ENCODE results near the gene ANKRD55. TPM values are rescaled to one million over a fixed set of nuclear protein-coding genes. Genes with fewer than 3 reads are reported as not detected.

ANKRD55 gene
- total and polyA plus RNA-seq, 2 of the 8 experiments (the other 6 are each of a cell fraction or from before 2014, with no cell fraction given): not detected

- Histone ChIP-seq H4K91ac (replicated peaks; ENCODE audit: insufficient read length, low read length) (no peak overlapping the region), H3K4me3 (ENCODE audit: extremely low read depth in 1 of 4, insufficient read depth in 2 of 4, low read depth in 3 of 4, low read length in 4 of 4) (no peak overlapping the region), H3K36me3 (ENCODE audit: control insufficient read depth in 2 of 4, insufficient read depth in 4 of 4, low read length in 3 of 4) (no peaks in the 10 kb centered on the region), H3K79me2 (ENCODE audit: control insufficient read depth in 1 of 2, insufficient read depth in 2 of 2, low read length in 2 of 2) (no peaks in the 10 kb centered on the region), H3K79me1 (ENCODE audit: low read depth, low read length) (no peaks in the 10 kb centered on the region), H3K23ac (ENCODE audit: insufficient read length) (no peak overlapping the region), H3K4me2 (ENCODE audit: insufficient read depth in 1 of 2, low read depth in 2 of 2, low read length in 2 of 2) (no peak overlapping the region), H3K56ac (replicated peaks; ENCODE audit: insufficient read length, low read depth, low read length) (no peak overlapping the region), H3K27me3 (replicated peaks in 1 of 4; ENCODE audit: control insufficient read depth in 3 of 4, extremely low read depth in 1 of 4, insufficient read depth in 3 of 4, low read length in 3 of 4) (no peaks in the 10 kb centered on the region), H3K9ac (replicated peaks in 1 of 4; ENCODE audit: extremely low read depth in 1 of 4, low read depth in 3 of 4, low read length in 3 of 4) (no peak overlapping the region), H4K5ac (ENCODE audit: insufficient read length, low read depth, low read length) (no peak overlapping the region), H2BK20ac (ENCODE audit: low read length) (no peak overlapping the region), H4K20me1 (replicated peaks in 1 of 2; ENCODE audit: control insufficient read depth in 1 of 2, insufficient read depth in 2 of 2, low read length in 2 of 2) (no peaks in the 10 kb centered on the region), H3K18ac (ENCODE audit: extremely low read depth, low read length) (no peak overlapping the region), H2BK5ac (ENCODE audit: low read depth, low read length) (no peak overlapping the region), H2BK15ac (ENCODE audit: low read length) (no peak overlapping the region), H3K27ac (ENCODE audit: low read depth, low read length) (no peak overlapping the region), H3K14ac (ENCODE audit: insufficient read length) (no peak overlapping the region), H3K4me1 (replicated peaks in 1 of 4; ENCODE audit: control insufficient read depth in 3 of 4, insufficient read depth in 4 of 4, low read length in 3 of 4) (no peaks in the 10 kb centered on the region), H3K4ac (replicated peaks; ENCODE audit: insufficient read length, low read depth, low read length) (no peak overlapping the region), H3K9me3 (ENCODE audit: insufficient read depth in 2 of 2, low read depth in 1 of 2, low read length in 1 of 2) (no peaks in the 10 kb centered on the region), H2AK5ac (ENCODE audit: low read depth, low read length) (no peak overlapping the region), H2AFZ (ENCODE audit: low read length) (no peak overlapping the region), H3K23me2 (ENCODE audit: low read depth, low read length) (no peaks in the 10 kb centered on the region), H4K8ac (ENCODE audit: extremely low read depth, insufficient read depth, low read length) (no peak overlapping the region), H2BK120ac (replicated peaks; ENCODE audit: low read depth, low read length) (no peak overlapping the region), H2BK12ac (ENCODE audit: low read depth, low read length) (no peak overlapping the region)
- FAIRE-seq (no peak), DNase-seq (ENCODE audit: low read depth in 1 of 2, low spot score in 2 of 2) (no peak)
- TF ChIP-seq EGR1 (IDR thresholded peaks at IDR 0.05; ENCODE audit: borderline replicate concordance, low read depth, low read length) (no peak), POLR2AphosphoS5 (IDR thresholded peaks at IDR 0.05; ENCODE audit: low read depth, low read length) (no peak), CEBPB (IDR thresholded peaks at IDR 0.05; ENCODE audit: low read depth, low read length) (no peak)
- POLR2A ChIA-PET (ENCODE audit: partially characterized antibody): no interaction called here
- CTCF ChIA-PET (ENCODE audit: partially characterized antibody): no interaction called here
- 86% methylated on average over 2 of the region's 2 CpGs; no CpG with 5 or more reads in 1 of the 2 experiments for WGBS, 2 experiments (ENCODE audit: extremely low coverage in 1 of 2, insufficient coverage in 1 of 2, insufficient read length in 1 of 2, insufficient replicate concordance in 2 of 2, low coverage in 1 of 2, low lambda C conversion rate in 2 of 2, missing lambda C conversion rate in 1 of 2)
These were observed 133.8 kb downstream of the ANKRD55 start for GRCh38 chr5:56099346-56099745.
